K562 (cell line): ENCODE measurements around the gene RNF222. TPM values are rescaled to one million over a fixed set of nuclear protein-coding genes. Genes with fewer than 3 reads are reported as not detected.

Experiments
- ARID2 ChIP-seq: fragments of 450-650 bp; IDR thresholded peaks from 2 replicates; pipeline ENCODE4 v1.6.1; 2017; ENCODE audit warnings: antibody characterized with exemption, mild to moderate bottlenecking
- CC2D1A ChIP-seq: fragments of 450-650 bp; IDR thresholded peaks from 2 replicates; pipeline ENCODE4 v1.6.1; 2017; ENCODE audit warnings: mild to moderate bottlenecking
- CREM ChIP-seq: IDR thresholded peaks from 2 replicates; pipeline ENCODE4 v1.6.1; 2014; ENCODE audit warnings: antibody characterized with exemption, low read depth
- DEAF1 ChIP-seq: fragments of 450-650 bp; formaldehyde crosslinking; IDR thresholded peaks from 2 replicates; pipeline ENCODE4 v1.4.0; 2020; ENCODE audit warnings: mild to moderate bottlenecking, moderate library complexity
- GABPB1 ChIP-seq: sonication (generic); formaldehyde crosslinking; IDR thresholded peaks from 2 replicates; pipeline ENCODE4 v1.8.0; 2022; ENCODE audit warnings: mild to moderate bottlenecking, missing genetic modification reagents
- KLF16 ChIP-seq: IDR thresholded peaks from 2 replicates; pipeline ENCODE4 v1.6.1; 2016; ENCODE audit warnings: antibody characterized with exemption
- MAFF ChIP-seq: IDR thresholded peaks from 2 replicates; pipeline ENCODE4 v1.6.1; 2012; ENCODE audit warnings: low read length, improper control_type of control experiment
- MAZ ChIP-seq, 2 experiments: fragments of 450-650 bp in 1 of 2; sonication (generic) in 1 of 2; formaldehyde crosslinking; IDR thresholded peaks in 1 of 2; conservative IDR thresholded peaks in 1 of 2; 2 replicates each; pipeline versions ENCODE4 v1.4.0 to v1.5.0; 2020; ENCODE audit warnings: mild to moderate bottlenecking in 1 of 2, missing genetic modification reagents in 1 of 2
- RB1 ChIP-seq: fragments of 450-650 bp; IDR thresholded peaks from 2 replicates; pipeline ENCODE4 v1.6.1; 2017; ENCODE audit warnings: low read depth, mild to moderate bottlenecking
- SMC3 ChIP-seq: conservative IDR thresholded peaks from 2 replicates; pipeline ENCODE4 v1.6.1; 2011; ENCODE audit warnings: low read depth, low read length, improper control_type of control experiment; ENCODE audit not compliant: insufficient read depth
- ZKSCAN1 ChIP-seq: fragments of 150-350 bp; IDR thresholded peaks from 2 replicates; pipeline ENCODE4 v1.6.1; 2016; ENCODE audit warnings: low read depth, low read length
- ZNF263 ChIP-seq: sonication (generic); formaldehyde crosslinking; IDR thresholded peaks from 2 replicates; pipeline ENCODE4 v1.8.0; 2022; ENCODE audit warnings: mild to moderate bottlenecking, missing genetic modification reagents, borderline replicate concordance
- polyA plus RNA-seq, 8 experiments: library from polyadenylated mRNA; depleted of rRNA in 4 of 8; stranded (reverse) in 5 of 8; unstranded in 3 of 8; fragments of >200 nt; fragmentation: Nextera tagmentation in 2 of 8; fragmentation: Illumina TruSeq in 1 of 8; extraction: Ambion mirVana in 2 of 8; extraction: Trizol in 1 of 8; gene quantifications; 2 replicates each; pipeline versions ENCODE4 v1.2.1 to v1.2.3, GENCODE V29; 2011 to 2014; ENCODE audit warnings: inconsistent platforms in 1 of 8, missing spikeins in 1 of 8
- total RNA-seq, 7 experiments: library from RNA; depleted of rRNA in 6 of 7; stranded (reverse); fragments of >200 nt in 6 of 7; fragmentation: Illumina TruSeq in 2 of 7; extraction: Trizol in 2 of 7; gene quantifications; 2 replicates each; pipeline versions ENCODE4 v1.2.1 to v1.2.3, GENCODE V29; 2011 to 2021; ENCODE audit warnings: low replicate concordance in 1 of 7
- TF ChIP-seq, protein P1 (sequence below), 3 experiments: IDR thresholded peaks in 2 of 3; conservative IDR thresholded peaks in 1 of 3; 2 replicates each; pipeline ENCODE4 v1.5.1; 2011 to 2012; ENCODE audit warnings: low read length in 3 of 3, mild to moderate bottlenecking in 3 of 3, control low read depth in 2 of 3, improper control_type of control experiment in 1 of 3, inconsistent platforms in 1 of 3, low read depth in 1 of 3, mixed read lengths in 1 of 3, moderate library complexity in 1 of 3; ENCODE audit not compliant: insufficient read depth in 2 of 3
- TF ChIP-seq, protein P2 (sequence below), 2 experiments: fragments of 450-650 bp; formaldehyde crosslinking in 1 of 2; IDR thresholded peaks; 2 replicates each; pipeline versions ENCODE4 v1.4.0 to v1.6.1; 2014 to 2020; ENCODE audit warnings: mild to moderate bottlenecking in 2 of 2, borderline replicate concordance in 1 of 2, low read depth in 1 of 2

RNF222 gene
- total and polyA plus RNA-seq, 9 of the 15 experiments (the other 6 are each of a cell fraction or from before 2014, with no cell fraction given), result not detected

DNA sequence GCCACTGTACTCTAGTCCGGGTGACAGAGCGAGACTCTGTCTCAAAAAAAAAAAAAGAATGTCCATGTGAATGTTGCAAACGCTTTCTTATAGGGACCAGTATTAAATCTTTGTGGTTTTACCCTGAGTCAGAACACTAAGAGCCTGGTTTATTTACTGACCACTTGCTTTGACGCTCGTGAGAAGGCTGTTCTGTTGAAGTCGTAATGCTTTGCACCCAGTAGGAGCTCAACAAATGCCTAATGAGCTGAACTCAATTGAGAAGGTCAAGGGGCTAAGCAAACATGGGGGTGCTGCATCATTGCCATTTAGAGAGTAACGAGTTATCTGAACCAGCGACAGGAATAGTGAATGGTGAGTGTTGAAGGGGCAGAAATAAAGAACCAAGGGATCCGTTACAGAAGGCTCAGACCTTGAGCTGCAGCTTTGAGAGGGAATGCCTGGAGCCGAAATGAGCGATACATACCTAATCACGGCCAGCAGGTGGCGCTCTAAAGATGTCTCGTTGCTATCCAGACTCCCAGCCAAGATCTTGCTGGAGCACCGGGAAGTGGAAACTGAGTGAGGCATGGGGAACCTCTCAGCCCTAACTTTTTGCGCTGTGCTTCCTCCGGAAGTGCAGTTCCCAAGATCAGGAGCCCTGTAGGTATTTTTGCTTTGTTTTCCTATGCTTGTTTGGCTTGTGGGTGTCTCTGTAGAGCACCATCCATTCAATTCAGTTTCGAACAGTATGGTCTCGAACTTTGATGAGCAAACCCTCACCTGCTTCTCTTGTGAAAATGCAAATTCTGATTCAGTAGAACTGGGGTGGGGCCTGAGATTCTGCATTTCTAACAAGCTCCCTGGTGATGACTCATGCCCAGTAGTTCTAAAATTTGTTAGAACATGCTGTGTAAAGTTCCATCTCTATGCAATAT, 12.6 kb upstream of the RNF222 start (continued):
- TF ChIP-seq, protein P1, sequence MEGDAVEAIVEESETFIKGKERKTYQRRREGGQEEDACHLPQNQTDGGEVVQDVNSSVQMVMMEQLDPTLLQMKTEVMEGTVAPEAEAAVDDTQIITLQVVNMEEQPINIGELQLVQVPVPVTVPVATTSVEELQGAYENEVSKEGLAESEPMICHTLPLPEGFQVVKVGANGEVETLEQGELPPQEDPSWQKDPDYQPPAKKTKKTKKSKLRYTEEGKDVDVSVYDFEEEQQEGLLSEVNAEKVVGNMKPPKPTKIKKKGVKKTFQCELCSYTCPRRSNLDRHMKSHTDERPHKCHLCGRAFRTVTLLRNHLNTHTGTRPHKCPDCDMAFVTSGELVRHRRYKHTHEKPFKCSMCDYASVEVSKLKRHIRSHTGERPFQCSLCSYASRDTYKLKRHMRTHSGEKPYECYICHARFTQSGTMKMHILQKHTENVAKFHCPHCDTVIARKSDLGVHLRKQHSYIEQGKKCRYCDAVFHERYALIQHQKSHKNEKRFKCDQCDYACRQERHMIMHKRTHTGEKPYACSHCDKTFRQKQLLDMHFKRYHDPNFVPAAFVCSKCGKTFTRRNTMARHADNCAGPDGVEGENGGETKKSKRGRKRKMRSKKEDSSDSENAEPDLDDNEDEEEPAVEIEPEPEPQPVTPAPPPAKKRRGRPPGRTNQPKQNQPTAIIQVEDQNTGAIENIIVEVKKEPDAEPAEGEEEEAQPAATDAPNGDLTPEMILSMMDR (IDR thresholded peaks at IDR 0.05 in 2 of 3, conservative IDR thresholded peaks at IDR 0.05 in 1 of 3; ENCODE audit: insufficient read depth in 2 of 3, low read depth in 1 of 3, low read length in 3 of 3), result peak; percentile 65 to 89 (median 77)
- TF ChIP-seq RB1 (peak; percentile 47; the same call in 1 of the 2 replicates), MAFF (no peak), ZKSCAN1 (peak; percentile 55; the same call in 1 of the 2 replicates), GABPB1 (no peak), CREM (0 out of 2 replicates have a peak, but pooled peaks have one; percentile 3), SMC3 (peak; percentile 38; the same call in 1 of the 2 replicates), KLF16 (0 out of 2 replicates have a peak, but pooled peaks have one; percentile 26), ZNF263 (CRISPR knock-in tag) (peak; percentile 46; the same call in 1 of the 2 replicates), DEAF1 (CRISPR knock-in tag) (0 out of 2 replicates have a peak, but pooled peaks have one; percentile 10), CC2D1A (0 out of 2 replicates have a peak, but pooled peaks have one; percentile 14), MAZ (CRISPR knock-in tag; conservative IDR thresholded peaks at IDR 0.05 in 1 of 2, IDR thresholded peaks at IDR 0.05 in 1 of 2) (peak in 1 of 2 experiments; percentile 54; a peak in 1 of 4 replicates), ARID2 (0 out of 2 replicates have a peak, but pooled peaks have one; percentile 12)
- TF ChIP-seq, protein P2, sequence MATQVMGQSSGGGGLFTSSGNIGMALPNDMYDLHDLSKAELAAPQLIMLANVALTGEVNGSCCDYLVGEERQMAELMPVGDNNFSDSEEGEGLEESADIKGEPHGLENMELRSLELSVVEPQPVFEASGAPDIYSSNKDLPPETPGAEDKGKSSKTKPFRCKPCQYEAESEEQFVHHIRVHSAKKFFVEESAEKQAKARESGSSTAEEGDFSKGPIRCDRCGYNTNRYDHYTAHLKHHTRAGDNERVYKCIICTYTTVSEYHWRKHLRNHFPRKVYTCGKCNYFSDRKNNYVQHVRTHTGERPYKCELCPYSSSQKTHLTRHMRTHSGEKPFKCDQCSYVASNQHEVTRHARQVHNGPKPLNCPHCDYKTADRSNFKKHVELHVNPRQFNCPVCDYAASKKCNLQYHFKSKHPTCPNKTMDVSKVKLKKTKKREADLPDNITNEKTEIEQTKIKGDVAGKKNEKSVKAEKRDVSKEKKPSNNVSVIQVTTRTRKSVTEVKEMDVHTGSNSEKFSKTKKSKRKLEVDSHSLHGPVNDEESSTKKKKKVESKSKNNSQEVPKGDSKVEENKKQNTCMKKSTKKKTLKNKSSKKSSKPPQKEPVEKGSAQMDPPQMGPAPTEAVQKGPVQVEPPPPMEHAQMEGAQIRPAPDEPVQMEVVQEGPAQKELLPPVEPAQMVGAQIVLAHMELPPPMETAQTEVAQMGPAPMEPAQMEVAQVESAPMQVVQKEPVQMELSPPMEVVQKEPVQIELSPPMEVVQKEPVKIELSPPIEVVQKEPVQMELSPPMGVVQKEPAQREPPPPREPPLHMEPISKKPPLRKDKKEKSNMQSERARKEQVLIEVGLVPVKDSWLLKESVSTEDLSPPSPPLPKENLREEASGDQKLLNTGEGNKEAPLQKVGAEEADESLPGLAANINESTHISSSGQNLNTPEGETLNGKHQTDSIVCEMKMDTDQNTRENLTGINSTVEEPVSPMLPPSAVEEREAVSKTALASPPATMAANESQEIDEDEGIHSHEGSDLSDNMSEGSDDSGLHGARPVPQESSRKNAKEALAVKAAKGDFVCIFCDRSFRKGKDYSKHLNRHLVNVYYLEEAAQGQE (IDR thresholded peaks at IDR 0.05; ENCODE audit: borderline replicate concordance), result peak; percentile 83
- TF ChIP-seq, protein P2 (CRISPR knock-in tag; IDR thresholded peaks at IDR 0.05; ENCODE audit: low read depth), result no peak
